ENCODE data around the gene SPECC1L. TPM values are rescaled to one million over a fixed set of nuclear protein-coding genes. Genes with fewer than 3 reads are reported as not detected.
A peak's percentile ranks its signal among the peaks of the same experiment; 100 is the strongest.

Gene SPECC1L
- total and polyA plus RNA-seq, 10 of the 15 experiments (the other 5 are each of a cell fraction or from before 2014, with no cell fraction given), result 1.9 to 40.6 (median 19.1) TPM

DNA sequence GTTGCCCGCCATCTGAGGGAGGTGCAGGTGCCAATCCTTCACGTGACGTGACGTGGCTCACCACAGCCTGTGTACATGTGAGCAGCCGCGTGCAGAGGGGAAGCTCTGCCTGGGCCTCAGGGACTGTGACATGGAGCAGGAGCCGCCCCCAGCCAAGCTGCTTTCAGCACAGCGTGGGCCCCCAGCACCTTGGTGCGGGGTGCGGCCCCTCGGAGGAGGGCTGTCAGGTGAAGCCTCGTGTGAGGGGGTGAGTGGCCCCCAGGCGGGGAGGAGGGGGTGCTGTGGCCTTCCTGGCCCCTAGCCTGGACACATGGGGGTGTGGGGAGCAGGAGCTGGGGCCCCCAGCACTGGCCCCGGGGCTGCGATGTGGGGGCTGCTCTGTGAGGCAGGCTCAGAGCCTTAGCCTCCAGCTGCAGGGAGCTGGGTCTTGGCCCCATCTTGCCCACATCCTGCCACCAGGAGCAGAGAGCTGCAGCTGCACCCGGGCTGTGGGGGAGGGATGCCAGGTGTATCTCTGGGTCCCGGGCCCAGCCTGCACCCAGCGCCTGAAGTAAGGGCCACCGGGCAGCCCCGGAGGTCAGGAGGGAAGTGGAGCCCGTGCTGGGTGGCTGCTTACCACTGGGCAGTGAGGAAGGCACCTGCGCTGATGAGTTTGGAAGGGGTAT is 157.0 kb downstream of the SPECC1L start, which contains the start of gene ADORA2A (continued):
- TF ChIP-seq, protein P1, sequence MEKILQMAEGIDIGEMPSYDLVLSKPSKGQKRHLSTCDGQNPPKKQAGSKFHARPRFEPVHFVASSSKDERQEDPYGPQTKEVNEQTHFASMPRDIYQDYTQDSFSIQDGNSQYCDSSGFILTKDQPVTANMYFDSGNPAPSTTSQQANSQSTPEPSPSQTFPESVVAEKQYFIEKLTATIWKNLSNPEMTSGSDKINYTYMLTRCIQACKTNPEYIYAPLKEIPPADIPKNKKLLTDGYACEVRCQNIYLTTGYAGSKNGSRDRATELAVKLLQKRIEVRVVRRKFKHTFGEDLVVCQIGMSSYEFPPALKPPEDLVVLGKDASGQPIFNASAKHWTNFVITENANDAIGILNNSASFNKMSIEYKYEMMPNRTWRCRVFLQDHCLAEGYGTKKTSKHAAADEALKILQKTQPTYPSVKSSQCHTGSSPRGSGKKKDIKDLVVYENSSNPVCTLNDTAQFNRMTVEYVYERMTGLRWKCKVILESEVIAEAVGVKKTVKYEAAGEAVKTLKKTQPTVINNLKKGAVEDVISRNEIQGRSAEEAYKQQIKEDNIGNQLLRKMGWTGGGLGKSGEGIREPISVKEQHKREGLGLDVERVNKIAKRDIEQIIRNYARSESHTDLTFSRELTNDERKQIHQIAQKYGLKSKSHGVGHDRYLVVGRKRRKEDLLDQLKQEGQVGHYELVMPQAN (conservative IDR thresholded peaks at IDR 0.05), result peak; percentile 37
- TF ChIP-seq ATF2 (IDR thresholded peaks at IDR 0.05; ENCODE audit: low read length), result no peak
- TF ChIP-seq USF2 (IDR thresholded peaks at IDR 0.05; ENCODE audit: borderline replicate concordance, low read depth, low read length), result peak; percentile 84
- TF ChIP-seq ZBTB4 (CRISPR knock-in tag; IDR thresholded peaks at IDR 0.05), result no peak
- TF ChIP-seq ETV6 (conservative IDR thresholded peaks at IDR 0.05 in 1 of 2, IDR thresholded peaks at IDR 0.05 in 1 of 2; ENCODE audit: borderline replicate concordance in 1 of 2, low read depth in 1 of 2), result no peak
- TF ChIP-seq, protein P2, sequence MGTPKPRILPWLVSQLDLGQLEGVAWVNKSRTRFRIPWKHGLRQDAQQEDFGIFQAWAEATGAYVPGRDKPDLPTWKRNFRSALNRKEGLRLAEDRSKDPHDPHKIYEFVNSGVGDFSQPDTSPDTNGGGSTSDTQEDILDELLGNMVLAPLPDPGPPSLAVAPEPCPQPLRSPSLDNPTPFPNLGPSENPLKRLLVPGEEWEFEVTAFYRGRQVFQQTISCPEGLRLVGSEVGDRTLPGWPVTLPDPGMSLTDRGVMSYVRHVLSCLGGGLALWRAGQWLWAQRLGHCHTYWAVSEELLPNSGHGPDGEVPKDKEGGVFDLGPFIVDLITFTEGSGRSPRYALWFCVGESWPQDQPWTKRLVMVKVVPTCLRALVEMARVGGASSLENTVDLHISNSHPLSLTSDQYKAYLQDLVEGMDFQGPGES (IDR thresholded peaks at IDR 0.05), result no peak
- TF ChIP-seq BCL11A (IDR thresholded peaks at IDR 0.05; ENCODE audit: low read depth, low read length), result 0 out of 2 replicates have a peak, but pooled peaks have one; percentile 12
- TF ChIP-seq KLF5 (IDR thresholded peaks at IDR 0.05; ENCODE audit: partially characterized antibody), result peak; percentile 35
- TF ChIP-seq, protein P3, sequence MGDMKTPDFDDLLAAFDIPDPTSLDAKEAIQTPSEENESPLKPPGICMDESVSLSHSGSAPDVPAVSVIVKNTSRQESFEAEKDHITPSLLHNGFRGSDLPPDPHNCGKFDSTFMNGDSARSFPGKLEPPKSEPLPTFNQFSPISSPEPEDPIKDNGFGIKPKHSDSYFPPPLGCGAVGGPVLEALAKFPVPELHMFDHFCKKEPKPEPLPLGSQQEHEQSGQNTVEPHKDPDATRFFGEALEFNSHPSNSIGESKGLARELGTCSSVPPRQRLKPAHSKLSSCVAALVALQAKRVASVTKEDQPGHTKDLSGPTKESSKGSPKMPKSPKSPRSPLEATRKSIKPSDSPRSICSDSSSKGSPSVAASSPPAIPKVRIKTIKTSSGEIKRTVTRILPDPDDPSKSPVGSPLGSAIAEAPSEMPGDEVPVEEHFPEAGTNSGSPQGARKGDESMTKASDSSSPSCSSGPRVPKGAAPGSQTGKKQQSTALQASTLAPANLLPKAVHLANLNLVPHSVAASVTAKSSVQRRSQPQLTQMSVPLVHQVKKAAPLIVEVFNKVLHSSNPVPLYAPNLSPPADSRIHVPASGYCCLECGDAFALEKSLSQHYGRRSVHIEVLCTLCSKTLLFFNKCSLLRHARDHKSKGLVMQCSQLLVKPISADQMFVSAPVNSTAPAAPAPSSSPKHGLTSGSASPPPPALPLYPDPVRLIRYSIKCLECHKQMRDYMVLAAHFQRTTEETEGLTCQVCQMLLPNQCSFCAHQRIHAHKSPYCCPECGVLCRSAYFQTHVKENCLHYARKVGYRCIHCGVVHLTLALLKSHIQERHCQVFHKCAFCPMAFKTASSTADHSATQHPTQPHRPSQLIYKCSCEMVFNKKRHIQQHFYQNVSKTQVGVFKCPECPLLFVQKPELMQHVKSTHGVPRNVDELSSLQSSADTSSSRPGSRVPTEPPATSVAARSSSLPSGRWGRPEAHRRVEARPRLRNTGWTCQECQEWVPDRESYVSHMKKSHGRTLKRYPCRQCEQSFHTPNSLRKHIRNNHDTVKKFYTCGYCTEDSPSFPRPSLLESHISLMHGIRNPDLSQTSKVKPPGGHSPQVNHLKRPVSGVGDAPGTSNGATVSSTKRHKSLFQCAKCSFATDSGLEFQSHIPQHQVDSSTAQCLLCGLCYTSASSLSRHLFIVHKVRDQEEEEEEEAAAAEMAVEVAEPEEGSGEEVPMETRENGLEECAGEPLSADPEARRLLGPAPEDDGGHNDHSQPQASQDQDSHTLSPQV (IDR thresholded peaks at IDR 0.05), result 0 out of 2 replicates have a peak, but pooled peaks have one; percentile 66
- no peak for TF ChIP-seq GABPA (IDR thresholded peaks at IDR 0.05; ENCODE audit: low read depth)
- TF ChIP-seq HCFC1 (IDR thresholded peaks at IDR 0.05; ENCODE audit: low read length), result no peak
- peak; percentile 75 for TF ChIP-seq PKNOX1 (IDR thresholded peaks at IDR 0.05)
